Fibroblast of skin of back (primary cell): Measurements from ENCODE around the gene ATL3. TPM values are rescaled to one million over a fixed set of nuclear protein-coding genes. Genes with fewer than 3 reads are reported as not detected.
"Not testable (repeated sequence)": the region's sequence is repeated elsewhere in the genome, so short reads cannot be mapped to it uniquely, and the experiment has no call there.

Experiments used
- DNase-seq: peaks from one replicate; pipeline ENCODE4 v3.0.0-alpha.2; 2013
- polyA plus RNA-seq, 2 experiments: library from polyadenylated mRNA; unstranded; fragments of 120-200 nt; gene quantifications; one replicate each; pipeline ENCODE4 v1.2.1, GENCODE V29; 2013; ENCODE audit not compliant: insufficient read length in 2 of 2

ATL3 gene
- 50.4 TPM for polyA plus RNA-seq (2013, experiment 1 of 2; ENCODE audit: insufficient read length)
- 50.4 TPM for polyA plus RNA-seq (2013, experiment 2 of 2; ENCODE audit: insufficient read length)

- peak; percentile 95 for DNase-seq
Measured at GRCh38 chr11:63671322-63672155, at the start of gene ATL3. ATL3 (minus strand) TSS chr11:63671376; CDS start chr11:63671335, 41 bp downstream.

- DNase-seq = no peak
Measured at GRCh38 chr11:63720611-63721010, 49.4 kb upstream of the ATL3 start.

- peak; percentile 42 for DNase-seq
Measured at GRCh38 chr11:63719987-63720386, 48.8 kb upstream of the ATL3 start.

- DNase-seq = no peak
Measured at GRCh38 chr11:63719001-63719400, 47.8 kb upstream of the ATL3 start.

GRCh38 chr11:63716046-63716445 lies 44.9 kb upstream of the ATL3 start:
- DNase-seq = no peak

GRCh38 chr11:63713766-63714165 lies 42.6 kb upstream of the ATL3 start:
- no peak for DNase-seq

GRCh38 chr11:63711838-63712237 lies 40.7 kb upstream of the ATL3 start:
- no peak for DNase-seq

GRCh38 chr11:63710476-63711217 lies 39.5 kb upstream of the ATL3 start:
- DNase-seq = peak; percentile 81

- DNase-seq = peak; percentile 19
Measured at GRCh38 chr11:63709336-63709884, 38.2 kb upstream of the ATL3 start.

- no peak for DNase-seq
Measured at GRCh38 chr11:63708764-63709163, 37.6 kb upstream of the ATL3 start.

- DNase-seq = no peak
Measured at GRCh38 chr11:63705526-63705925, 34.4 kb upstream of the ATL3 start.

- DNase-seq = no peak
Measured at GRCh38 chr11:63699896-63700295, 28.7 kb upstream of the ATL3 start.

- DNase-seq = no peak
Measured at GRCh38 chr11:63698976-63699733, 28.0 kb upstream of the ATL3 start.

- no peak for DNase-seq
Measured at GRCh38 chr11:63694596-63694995, 23.4 kb upstream of the ATL3 start.

- no peak for DNase-seq
Measured at GRCh38 chr11:63687845-63688244, 16.7 kb upstream of the ATL3 start.

GRCh38 chr11:63686926-63687325 lies 15.8 kb upstream of the ATL3 start:
- DNase-seq = peak; percentile 21

GRCh38 chr11:63685158-63685721 lies 14.1 kb upstream of the ATL3 start:
- DNase-seq = not testable (repeated sequence)

GRCh38 chr11:63683133-63683991 lies 12.2 kb upstream of the ATL3 start:
- DNase-seq = peak; percentile 29

- DNase-seq = peak; percentile 16
Measured at GRCh38 chr11:63682066-63683021, 11.2 kb upstream of the ATL3 start.
